ENCODE data around the gene DUSP16.

Gene DUSP16

DNA sequence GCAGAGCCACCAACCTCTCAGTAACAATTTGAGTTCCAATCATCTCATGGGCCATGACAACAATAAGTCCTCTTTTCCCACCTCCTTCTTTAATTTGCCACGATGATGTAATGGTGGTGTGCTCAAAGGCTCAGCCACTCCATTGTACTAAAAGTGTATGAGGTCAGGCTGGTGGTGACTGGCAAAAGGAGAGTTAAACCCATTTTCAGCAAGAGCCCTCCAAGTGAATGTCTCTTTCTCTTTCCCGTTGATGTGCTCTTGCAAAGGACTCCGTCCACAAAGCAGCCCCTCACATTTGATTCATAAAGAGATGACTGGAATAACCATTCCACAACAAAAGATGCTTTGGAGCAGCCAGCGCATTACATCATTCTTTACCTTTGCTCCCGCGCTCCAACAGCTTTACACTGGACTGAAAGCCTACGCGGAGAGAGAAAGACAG, 41.6 kb downstream of the DUSP16 start:
- H3K4me3 ChIP-seq (replicated peaks; ENCODE audit: low read depth, low read length) = no peak overlapping the region
- TF ChIP-seq, protein P1, sequence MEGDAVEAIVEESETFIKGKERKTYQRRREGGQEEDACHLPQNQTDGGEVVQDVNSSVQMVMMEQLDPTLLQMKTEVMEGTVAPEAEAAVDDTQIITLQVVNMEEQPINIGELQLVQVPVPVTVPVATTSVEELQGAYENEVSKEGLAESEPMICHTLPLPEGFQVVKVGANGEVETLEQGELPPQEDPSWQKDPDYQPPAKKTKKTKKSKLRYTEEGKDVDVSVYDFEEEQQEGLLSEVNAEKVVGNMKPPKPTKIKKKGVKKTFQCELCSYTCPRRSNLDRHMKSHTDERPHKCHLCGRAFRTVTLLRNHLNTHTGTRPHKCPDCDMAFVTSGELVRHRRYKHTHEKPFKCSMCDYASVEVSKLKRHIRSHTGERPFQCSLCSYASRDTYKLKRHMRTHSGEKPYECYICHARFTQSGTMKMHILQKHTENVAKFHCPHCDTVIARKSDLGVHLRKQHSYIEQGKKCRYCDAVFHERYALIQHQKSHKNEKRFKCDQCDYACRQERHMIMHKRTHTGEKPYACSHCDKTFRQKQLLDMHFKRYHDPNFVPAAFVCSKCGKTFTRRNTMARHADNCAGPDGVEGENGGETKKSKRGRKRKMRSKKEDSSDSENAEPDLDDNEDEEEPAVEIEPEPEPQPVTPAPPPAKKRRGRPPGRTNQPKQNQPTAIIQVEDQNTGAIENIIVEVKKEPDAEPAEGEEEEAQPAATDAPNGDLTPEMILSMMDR (IDR thresholded peaks at IDR 0.05; ENCODE audit: low read length, missing control alignments) = no peak

DNA sequence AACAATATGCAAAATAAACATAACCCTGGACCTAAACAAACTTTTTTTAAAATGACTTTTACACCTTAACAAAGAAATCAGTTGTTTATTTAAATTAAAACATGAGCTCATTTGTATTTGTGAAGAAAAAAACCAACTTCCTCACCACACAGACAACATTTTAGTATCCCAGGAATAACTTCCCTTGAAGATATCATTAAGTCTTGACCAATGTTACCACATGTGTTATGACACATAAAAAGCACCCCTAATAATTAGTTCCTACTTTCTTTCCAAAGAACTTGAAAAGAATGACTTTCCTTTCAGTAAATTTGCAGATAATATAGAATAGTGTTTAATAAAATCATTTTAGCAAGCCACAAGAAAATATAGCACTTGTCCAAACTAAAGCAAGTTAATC, 42.4 kb downstream of the DUSP16 start:
- TF ChIP-seq, protein P1 (IDR thresholded peaks at IDR 0.05; ENCODE audit: low read length, missing control alignments) = no peak
- DNase-seq (ENCODE audit: low read depth) = no peak
- H3K4me3 ChIP-seq (replicated peaks; ENCODE audit: low read depth, low read length) = no peak overlapping the region

More for the DNA sequence above, 41.6 kb downstream of the DUSP16 start:
- DNase-seq (ENCODE audit: low read depth) = no peak

DNA sequence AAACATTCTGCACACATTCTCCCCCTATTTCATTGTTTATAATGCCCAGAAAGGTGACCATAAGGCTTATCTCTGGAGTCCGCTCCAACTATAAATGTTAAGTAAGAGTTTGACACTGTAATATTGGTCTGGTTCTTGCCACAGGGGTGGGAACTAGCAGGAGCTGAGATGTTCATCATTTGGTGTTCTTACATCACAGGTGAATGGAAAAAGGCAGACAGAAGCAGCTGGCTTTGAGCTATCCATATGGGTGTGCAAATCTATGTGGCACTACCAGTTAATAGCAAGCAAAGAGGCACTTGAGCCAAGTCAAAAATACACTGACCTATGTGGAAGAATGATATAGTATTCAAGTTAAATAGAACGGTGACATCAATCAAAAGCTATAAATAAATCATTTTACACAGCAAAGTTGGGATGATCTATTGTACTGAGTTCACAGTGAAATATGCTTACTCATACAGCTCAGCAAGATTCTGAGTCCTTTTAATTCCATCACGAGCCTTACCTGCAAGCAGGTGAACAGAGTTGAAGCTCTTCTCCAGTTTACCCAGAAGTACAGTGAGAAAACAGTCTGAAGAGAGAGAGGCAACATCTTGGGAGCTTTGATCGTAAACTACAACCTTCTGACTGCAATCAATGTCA, 43.2 kb downstream of the DUSP16 start:
- DNase-seq (ENCODE audit: low read depth) = no peak
- TF ChIP-seq, protein P1 (IDR thresholded peaks at IDR 0.05; ENCODE audit: low read length, missing control alignments) = no peak
- H3K4me3 ChIP-seq (replicated peaks; ENCODE audit: low read depth, low read length) = no peak overlapping the region

DNA sequence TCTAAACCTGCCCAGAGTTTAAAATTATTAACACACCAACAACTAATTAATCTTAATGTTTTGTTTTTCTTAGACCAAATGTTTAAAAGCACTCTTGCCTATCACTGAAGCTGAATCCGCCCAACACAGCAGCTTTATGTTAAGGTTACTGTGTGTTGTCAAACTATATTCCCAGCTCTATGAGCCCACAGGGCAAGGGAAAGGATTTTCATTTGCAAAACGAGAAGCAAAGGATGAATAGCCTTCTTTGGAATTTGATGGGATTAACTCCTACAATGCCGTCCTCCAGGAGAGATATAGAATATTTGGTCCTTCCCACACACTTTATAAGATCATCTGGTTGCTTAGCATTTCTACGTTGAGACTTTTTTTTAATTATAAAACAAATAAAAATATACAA, 43.7 kb downstream of the DUSP16 start:
- H3K4me3 ChIP-seq (replicated peaks; ENCODE audit: low read depth, low read length) = no peak overlapping the region
- TF ChIP-seq, protein P1 (IDR thresholded peaks at IDR 0.05; ENCODE audit: low read length, missing control alignments) = no peak
- no peak for DNase-seq (ENCODE audit: low read depth)

DNA sequence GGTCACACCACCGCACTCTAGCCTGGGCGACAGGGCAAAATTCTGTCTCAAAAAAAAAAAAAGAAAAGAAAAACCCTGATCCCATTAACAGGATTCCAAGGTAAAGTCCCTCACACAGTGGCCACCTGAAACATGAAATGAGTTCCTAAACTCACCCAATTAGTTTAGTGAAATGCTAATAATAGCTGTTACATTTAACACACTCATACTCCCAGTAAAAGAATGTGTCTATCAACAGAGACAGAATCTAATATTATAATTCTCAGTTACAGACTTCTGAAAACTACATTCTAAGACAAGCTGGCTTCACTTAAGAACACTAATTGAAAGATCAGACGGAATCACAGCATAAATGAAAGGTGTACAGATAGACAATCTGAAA, 44.2 kb downstream of the DUSP16 start:
- no peak for DNase-seq (ENCODE audit: low read depth)
- no peak overlapping the region for H3K4me3 ChIP-seq (replicated peaks; ENCODE audit: low read depth, low read length)
- TF ChIP-seq, protein P1 (IDR thresholded peaks at IDR 0.05; ENCODE audit: low read length, missing control alignments) = no peak

DNA sequence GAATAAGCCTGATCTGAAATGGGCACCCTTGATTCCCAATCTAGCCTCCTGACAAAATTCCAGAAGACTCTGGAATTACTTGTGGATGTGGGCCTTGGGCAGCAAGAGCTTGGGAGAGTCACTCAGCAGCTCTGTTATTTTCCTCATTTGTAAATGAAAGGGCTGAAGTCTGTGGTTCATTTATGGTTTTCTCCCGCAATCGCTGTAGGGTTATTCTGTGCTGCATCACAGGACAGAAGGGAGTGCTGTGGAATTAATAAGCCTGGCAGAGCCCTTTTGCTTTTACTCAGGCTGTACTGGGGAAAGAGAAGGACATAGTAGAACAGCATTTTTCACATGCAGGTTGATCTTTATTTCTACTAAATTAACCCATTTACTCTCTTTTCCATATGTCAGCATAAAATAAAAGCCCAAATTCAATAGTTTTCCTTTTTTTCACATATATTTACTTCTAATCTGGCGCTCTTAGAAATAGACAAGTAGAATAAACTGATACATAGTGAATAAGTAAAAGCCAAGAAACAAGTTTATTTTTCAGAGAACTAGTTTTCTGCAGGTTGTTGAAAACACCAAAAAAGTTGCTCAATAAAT, 49.2 kb downstream of the DUSP16 start:
- DNase-seq (ENCODE audit: low read depth) = no peak
- TF ChIP-seq, protein P1 (IDR thresholded peaks at IDR 0.05; ENCODE audit: low read length, missing control alignments) = no peak
- H3K4me3 ChIP-seq (replicated peaks; ENCODE audit: low read depth, low read length) = no peak overlapping the region

Measured in fibroblast of pulmonary artery (primary cell).